SK-N-SH treated with all-trans-retinoic acid at 6 μM for 48 hours (cell line): ENCODE measurements around the gene RAB1A.

Experiments used
- ATAC-seq: fragments of 200-7000 bp; cut with Tn5 transposase; 3 replicates; pipeline ENCODE4 v1.9.1; 2020; ENCODE audit warnings: mild to moderate bottlenecking, moderate library complexity
- ARNTL ChIP-seq: fragments of 450-650 bp; formaldehyde crosslinking; IDR thresholded peaks from 2 replicates; pipeline ENCODE4 v1.5.0; 2020; ENCODE audit warnings: low read depth, mild to moderate bottlenecking, moderate library complexity, borderline replicate concordance
- BACH2 ChIP-seq: fragments of 250-450 bp; sonication (Bioruptor Pico); IDR thresholded peaks from 2 replicates; pipeline ENCODE4 v1.9.0; 2021; ENCODE audit warnings: mild to moderate bottlenecking, borderline replicate concordance
- CREB5 ChIP-seq: fragments of 250-450 bp; sonication (Bioruptor Pico); IDR thresholded peaks from 2 replicates; pipeline ENCODE4 v1.5.1; 2020; ENCODE audit warnings: low read depth, mild to moderate bottlenecking, moderate library complexity
- CSDC2 ChIP-seq: fragments of 250-450 bp; sonication (Bioruptor Pico); IDR thresholded peaks from 2 replicates; pipeline ENCODE4 v1.5.0; 2020; ENCODE audit warnings: mild to moderate bottlenecking, moderate library complexity
- CSRNP3 ChIP-seq: fragments of 250-450 bp; sonication (Bioruptor Pico); IDR thresholded peaks from 2 replicates; pipeline ENCODE4 v1.5.1; 2021; ENCODE audit warnings: mild to moderate bottlenecking, moderate library complexity
- ESRRG ChIP-seq: fragments of 250-450 bp; sonication (Bioruptor Pico); IDR thresholded peaks from 2 replicates; pipeline ENCODE4 v1.6.1; 2021; ENCODE audit warnings: mild to moderate bottlenecking
- GLIS3 ChIP-seq: fragments of 250-450 bp; sonication (Bioruptor Pico); IDR thresholded peaks from 2 replicates; pipeline ENCODE4 v1.5.0; 2020; ENCODE audit warnings: mild to moderate bottlenecking, moderate library complexity
- OSR1 ChIP-seq: fragments of 250-450 bp; sonication (Bioruptor Pico); IDR thresholded peaks from 2 replicates; pipeline ENCODE4 v1.8.0; 2022; ENCODE audit warnings: moderate library complexity, mild to moderate bottlenecking, inconsistent platforms
- POU6F1 ChIP-seq: fragments of 250-450 bp; sonication (Bioruptor Pico); IDR thresholded peaks from 2 replicates; pipeline ENCODE4 v1.8.0; 2021; ENCODE audit warnings: low read depth, mild to moderate bottlenecking, moderate library complexity, borderline replicate concordance
- PPARA ChIP-seq: fragments of 250-450 bp; sonication (Bioruptor Pico); IDR thresholded peaks from 2 replicates; pipeline ENCODE4 v1.5.0; 2020; ENCODE audit warnings: mild to moderate bottlenecking, borderline replicate concordance
- SNAI2 ChIP-seq: fragments of 250-450 bp; sonication (Bioruptor Pico); IDR thresholded peaks from 2 replicates; pipeline ENCODE4 v1.5.0; 2020; ENCODE audit warnings: mild to moderate bottlenecking, moderate library complexity
- TCF4 ChIP-seq: fragments of 250-450 bp; sonication (Bioruptor Pico); IDR thresholded peaks from 2 replicates; pipeline ENCODE4 v1.8.0; 2021; ENCODE audit warnings: mild to moderate bottlenecking, moderate library complexity, borderline replicate concordance
- TOX ChIP-seq: fragments of 250-450 bp; sonication (Bioruptor Pico); IDR thresholded peaks from 2 replicates; pipeline ENCODE4 v1.8.0; 2021; ENCODE audit warnings: mild to moderate bottlenecking, moderate library complexity, borderline replicate concordance
- TSHZ2 ChIP-seq: fragments of 250-450 bp; sonication (Bioruptor Pico); IDR thresholded peaks from 2 replicates; pipeline ENCODE4 v1.5.0; 2020; ENCODE audit warnings: mild to moderate bottlenecking, moderate library complexity
- ZC3H10 ChIP-seq: fragments of 250-450 bp; sonication (Bioruptor Pico); IDR thresholded peaks from 2 replicates; pipeline ENCODE4 v1.5.1; 2021; ENCODE audit warnings: mild to moderate bottlenecking, moderate library complexity
- ZFP30 ChIP-seq: fragments of 450-650 bp; formaldehyde crosslinking; IDR thresholded peaks from 2 replicates; pipeline ENCODE4 v1.5.0; 2022; ENCODE audit warnings: mild to moderate bottlenecking, moderate library complexity
- ZNF565 ChIP-seq: fragments of 450-650 bp; formaldehyde crosslinking; conservative IDR thresholded peaks from 2 replicates; pipeline ENCODE4 v1.5.0; 2020; ENCODE audit warnings: low read depth, mild to moderate bottlenecking, moderate library complexity
- ZNF70 ChIP-seq: fragments of 450-650 bp; formaldehyde crosslinking; IDR thresholded peaks from 2 replicates; pipeline ENCODE4 v1.5.0; 2020; ENCODE audit warnings: mild to moderate bottlenecking, moderate library complexity
- ZNF8 ChIP-seq: fragments of 450-650 bp; formaldehyde crosslinking; IDR thresholded peaks from 2 replicates; pipeline ENCODE4 v1.5.0; 2020; ENCODE audit warnings: mild to moderate bottlenecking, moderate library complexity

RAB1A gene

GRCh38 chr2:65146078-65146477 lies 16.2 kb upstream of the RAB1A start:
- TF ChIP-seq BACH2 (CRISPR knock-in tag) = no peak
- no peak for TF ChIP-seq ZC3H10 (CRISPR knock-in tag)
- no peak for TF ChIP-seq ZFP30 (CRISPR knock-in tag)
- TF ChIP-seq ZNF70 = no peak
- no peak for TF ChIP-seq CSDC2 (CRISPR knock-in tag)
- TF ChIP-seq ZNF8 (CRISPR knock-in tag) = no peak
- TF ChIP-seq CSRNP3 (CRISPR knock-in tag) = no peak
- TF ChIP-seq TCF4 (CRISPR knock-in tag) = no peak
- ATAC-seq = no peak

- TF ChIP-seq ZNF8 (CRISPR knock-in tag) (no peak), CREB5 (no peak), SNAI2 (CRISPR knock-in tag) (no peak), BACH2 (CRISPR knock-in tag) (no peak), TSHZ2 (CRISPR knock-in tag) (no peak)
- ATAC-seq = no peak
Observed at GRCh38 chr2:65144571-65144970, 14.7 kb upstream of the RAB1A start.

- no peak; the same call in 2 of the 3 replicates for ATAC-seq
- TF ChIP-seq TCF4 (CRISPR knock-in tag) = no peak
- TF ChIP-seq GLIS3 (CRISPR knock-in tag) = no peak
- TF ChIP-seq CSDC2 (CRISPR knock-in tag) = no peak
Observed at GRCh38 chr2:65142515-65142914, 12.6 kb upstream of the RAB1A start.

GRCh38 chr2:65137197-65137775 lies 7.4 kb upstream of the RAB1A start:
- ATAC-seq = no peak
- TF ChIP-seq ZNF8 (CRISPR knock-in tag) (no peak), OSR1 (CRISPR knock-in tag) (no peak), TOX (CRISPR knock-in tag) (no peak), PPARA (CRISPR knock-in tag) (no peak)
- TF ChIP-seq, all 23 proteins: peak for 0

GRCh38 chr2:65136253-65136652 lies 6.3 kb upstream of the RAB1A start:
- ATAC-seq = no peak
- TF ChIP-seq ZNF565 (CRISPR knock-in tag) (no peak), CREB5 (no peak), ESRRG (CRISPR knock-in tag) (no peak), POU6F1 (no peak), GLIS3 (CRISPR knock-in tag) (no peak), CSDC2 (CRISPR knock-in tag) (no peak), CSRNP3 (CRISPR knock-in tag) (no peak), ZC3H10 (CRISPR knock-in tag) (no peak), ARNTL (CRISPR knock-in tag) (no peak)
